ENCODE measurements around the gene WNK3. TPM values are rescaled to one million over a fixed set of nuclear protein-coding genes. Genes with fewer than 3 reads are reported as not detected.

The WNK3 gene
- total and polyA plus RNA-seq, 2 donors (not counting 1 experiment from before 2014, with no cell fraction given) = 0.12 to 1.2 TPM

DNA sequence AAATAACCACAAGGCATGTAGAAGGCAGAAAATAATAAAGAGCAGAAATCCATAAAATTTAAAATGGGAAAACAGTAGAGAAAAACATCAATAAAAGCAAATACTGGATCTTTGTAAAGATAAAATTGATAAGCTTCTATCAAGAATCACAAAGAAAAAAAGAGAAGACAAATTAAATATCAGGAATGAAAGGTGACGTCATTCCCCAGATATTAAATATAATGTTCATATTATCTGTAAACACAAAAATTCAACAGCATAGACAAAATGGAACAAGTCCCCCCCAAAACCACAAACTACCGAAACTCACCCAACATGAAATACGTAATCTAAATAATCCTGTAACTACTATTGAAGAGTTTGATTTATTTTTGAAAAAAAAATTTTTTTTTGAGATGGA lies 144.2 kb downstream of the WNK3 start:
- CTCF ChIA-PET = interaction anchor here (0.7 kb wide), 1 partner anchor 9 kb away, joined by 4 read pairs; no protein-coding TSS in a partner anchor
- no peaks in the 10 kb centered on the region for H3K27me3 Mint-ChIP-seq

DNA sequence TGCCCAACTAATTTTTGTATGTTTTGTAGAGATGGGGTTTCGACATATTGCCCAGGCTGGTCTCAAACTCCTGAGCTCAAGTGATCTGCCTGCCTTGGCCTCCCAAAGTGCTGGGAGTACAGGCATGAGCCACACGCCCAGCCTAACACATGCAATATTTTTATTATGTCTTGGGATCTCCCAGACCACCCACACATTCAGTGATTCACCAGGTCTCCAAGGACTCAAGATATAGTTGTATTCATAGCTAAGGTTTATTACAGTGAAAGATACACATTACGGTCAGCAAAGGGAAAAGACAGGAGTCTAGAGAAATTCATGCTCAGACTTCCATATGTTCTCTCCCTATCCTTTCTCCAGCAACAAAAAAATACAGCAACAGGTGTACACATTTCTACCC lies 149.3 kb downstream of the WNK3 start:
- WGBS (ENCODE audit: insufficient coverage) = no CpG with 5 or more reads among the region's 3 CpGs
- H3K79me2 ChIP-seq (ENCODE audit: control insufficient read depth, insufficient read depth, low read length) = no peaks in the 10 kb centered on the region
- Mint-ChIP-seq H3K4me1 (no peaks in the 10 kb centered on the region), H3K9me3 (ENCODE audit: insufficient read depth) (no peaks in the 10 kb centered on the region), H3K27ac (no peak overlapping the region), H3K27me3 (no peaks in the 10 kb centered on the region), H3K4me3 (no peak overlapping the region)
- TF ChIP-seq, protein P1, sequence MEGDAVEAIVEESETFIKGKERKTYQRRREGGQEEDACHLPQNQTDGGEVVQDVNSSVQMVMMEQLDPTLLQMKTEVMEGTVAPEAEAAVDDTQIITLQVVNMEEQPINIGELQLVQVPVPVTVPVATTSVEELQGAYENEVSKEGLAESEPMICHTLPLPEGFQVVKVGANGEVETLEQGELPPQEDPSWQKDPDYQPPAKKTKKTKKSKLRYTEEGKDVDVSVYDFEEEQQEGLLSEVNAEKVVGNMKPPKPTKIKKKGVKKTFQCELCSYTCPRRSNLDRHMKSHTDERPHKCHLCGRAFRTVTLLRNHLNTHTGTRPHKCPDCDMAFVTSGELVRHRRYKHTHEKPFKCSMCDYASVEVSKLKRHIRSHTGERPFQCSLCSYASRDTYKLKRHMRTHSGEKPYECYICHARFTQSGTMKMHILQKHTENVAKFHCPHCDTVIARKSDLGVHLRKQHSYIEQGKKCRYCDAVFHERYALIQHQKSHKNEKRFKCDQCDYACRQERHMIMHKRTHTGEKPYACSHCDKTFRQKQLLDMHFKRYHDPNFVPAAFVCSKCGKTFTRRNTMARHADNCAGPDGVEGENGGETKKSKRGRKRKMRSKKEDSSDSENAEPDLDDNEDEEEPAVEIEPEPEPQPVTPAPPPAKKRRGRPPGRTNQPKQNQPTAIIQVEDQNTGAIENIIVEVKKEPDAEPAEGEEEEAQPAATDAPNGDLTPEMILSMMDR (IDR thresholded peaks at IDR 0.05) = no peak
- no peak for TF ChIP-seq EZH2 (IDR thresholded peaks at IDR 0.05; ENCODE audit: borderline replicate concordance, insufficient read depth, low read depth, low read length, poor library complexity, severe bottlenecking)
- no peak overlapping the region for H2AFZ ChIP-seq (ENCODE audit: insufficient read depth, low read depth, low read length, poor library complexity, severe bottlenecking)
- H3K9me3 ChIP-seq (ENCODE audit: control extremely low read depth in 1 of 3, control insufficient read depth in 2 of 3, insufficient read depth in 1 of 3, low read length in 2 of 3) = no peaks in the 10 kb centered on the region
- H3K9ac ChIP-seq (ENCODE audit: low read length) = no peak overlapping the region
- H3K4me3 ChIP-seq (ENCODE audit: control extremely low read depth in 1 of 5, extremely low read depth in 1 of 5, insufficient read depth in 1 of 5, low read depth in 2 of 5, low read length in 4 of 5) = no peak overlapping the region
- DNase-seq (no peak), ATAC-seq (ENCODE audit: low read depth) (no peak)
- ChIA-PET CTCF (no interaction called here), POLR2A (no interaction called here)
- H4K20me1 ChIP-seq (ENCODE audit: control insufficient read depth, insufficient read depth, low read length, poor library complexity, severe bottlenecking) = no peaks in the 10 kb centered on the region
- no peak overlapping the region for H3K27ac ChIP-seq (ENCODE audit: low read length in 2 of 2)
- H3K36me3 ChIP-seq (replicated peaks in 1 of 2; ENCODE audit: control extremely low read depth in 1 of 2, control insufficient read depth in 1 of 2, extremely low read depth in 1 of 2, insufficient read depth in 2 of 2, low read length in 1 of 2) = no peaks in the 10 kb centered on the region
- H3K4me1 ChIP-seq (ENCODE audit: control insufficient read depth in 2 of 2, insufficient read depth in 2 of 2, low read length in 2 of 2) = no peaks in the 10 kb centered on the region
- no peaks in the 10 kb centered on the region for H3K27me3 ChIP-seq (replicated peaks in 1 of 4; ENCODE audit: control extremely low read depth in 1 of 4, control insufficient read depth in 3 of 4, insufficient read depth in 4 of 4, low read length in 3 of 4)
- H3K4me2 ChIP-seq (replicated peaks; ENCODE audit: low read depth, low read length, poor library complexity, severe bottlenecking) = no peak overlapping the region
- intact Hi-C loops (cut with micrococcal nuclease) = no loop called here

More for the DNA sequence above, 144.2 kb downstream of the WNK3 start:
- Histone ChIP-seq H3K79me2 (ENCODE audit: control insufficient read depth, insufficient read depth, low read length) (no peaks in the 10 kb centered on the region), H3K4me3 (ENCODE audit: control extremely low read depth in 1 of 5, extremely low read depth in 1 of 5, insufficient read depth in 1 of 5, low read depth in 2 of 5, low read length in 4 of 5) (no peak overlapping the region), H3K27ac (ENCODE audit: low read length in 2 of 2) (no peak overlapping the region), H3K9ac (ENCODE audit: low read length) (no peak overlapping the region), H3K4me1 (ENCODE audit: control insufficient read depth in 2 of 2, insufficient read depth in 2 of 2, low read length in 2 of 2) (no peaks in the 10 kb centered on the region), H3K36me3 (replicated peaks in 1 of 2; ENCODE audit: control extremely low read depth in 1 of 2, control insufficient read depth in 1 of 2, extremely low read depth in 1 of 2, insufficient read depth in 2 of 2, low read length in 1 of 2) (no peaks in the 10 kb centered on the region), H4K20me1 (ENCODE audit: control insufficient read depth, insufficient read depth, low read length, poor library complexity, severe bottlenecking) (no peaks in the 10 kb centered on the region), H3K4me2 (replicated peaks; ENCODE audit: low read depth, low read length, poor library complexity, severe bottlenecking) (no peak overlapping the region), H3K27me3 (replicated peaks in 1 of 4; ENCODE audit: control extremely low read depth in 1 of 4, control insufficient read depth in 3 of 4, insufficient read depth in 4 of 4, low read length in 3 of 4) (no peaks in the 10 kb centered on the region), H3K9me3 (ENCODE audit: control extremely low read depth in 1 of 3, control insufficient read depth in 2 of 3, insufficient read depth in 1 of 3, low read length in 2 of 3) (no peaks in the 10 kb centered on the region), H2AFZ (ENCODE audit: insufficient read depth, low read depth, low read length, poor library complexity, severe bottlenecking) (no peak overlapping the region)
- intact Hi-C loops (cut with micrococcal nuclease) = no loop called here
- Mint-ChIP-seq H3K9me3 (ENCODE audit: insufficient read depth) (no peaks in the 10 kb centered on the region), H3K4me3 (no peak overlapping the region), H3K4me1 (no peaks in the 10 kb centered on the region), H3K27ac (no peak overlapping the region)
- DNase-seq = no peak
- TF ChIP-seq, protein P1 (IDR thresholded peaks at IDR 0.05) = no peak
- no peak for TF ChIP-seq EZH2 (IDR thresholded peaks at IDR 0.05; ENCODE audit: borderline replicate concordance, insufficient read depth, low read depth, low read length, poor library complexity, severe bottlenecking)
- no peak for ATAC-seq (ENCODE audit: low read depth)
- POLR2A ChIA-PET = no interaction called here
- no CpG with 5 or more reads among the region's 3 CpGs for WGBS (ENCODE audit: insufficient coverage)
